Head of caudate nucleus (tissue), 42 donors: ENCODE measurements around the gene KLK3.
"Not testable (repeated sequence)": the region's sequence is repeated elsewhere in the genome, so short reads cannot be mapped to it uniquely, and the experiment has no call there.

Experiments used
- DNase-seq, 42 donors: peaks; one replicate each; pipeline versions ENCODE4 v3.0.0 to v3.0.0-alpha.2; 2020 to 2021; ENCODE audit warnings: mixed read lengths in 7 of 42
- intact Hi-C: fragments of 100-400 bp; cut with DNase I; formaldehyde crosslinking; loops from one replicate; pipeline ENCODE4 v1.15.0; 2022

The KLK3 gene

GRCh38 chr19:50854636-50855410 is at the start of gene KLK3:
Gene KLK3 (plus strand): TSS chr19:50854915. CDS start chr19:50854956, 41 bp downstream.
- no peak for DNase-seq
- intact Hi-C loops, result no loop called here

GRCh38 chr19:50808856-50809255 is 45.9 kb upstream of the KLK3 start:
- intact Hi-C loops, result no loop called here

GRCh38 chr19:50811622-50812238 is 43.0 kb upstream of the KLK3 start:
- intact Hi-C loops, DNase-seq: not testable (repeated sequence)

More at GRCh38 chr19:50808856-50809255, 45.9 kb upstream of the KLK3 start:
- no peak for DNase-seq

GRCh38 chr19:50812474-50812873 is 42.2 kb upstream of the KLK3 start:
- DNase-seq, result no peak
- intact Hi-C loops, result no loop called here

GRCh38 chr19:50814883-50815282 is 39.8 kb upstream of the KLK3 start:
- intact Hi-C loops, result no loop called here
- DNase-seq, result no peak

GRCh38 chr19:50815439-50815838 is 39.3 kb upstream of the KLK3 start:
- intact Hi-C loops, result no loop called here
- no peak for DNase-seq

- intact Hi-C loops, result no loop called here
- peak in 2 of 42 donors; percentile 18 to 31 for DNase-seq
Observed at GRCh38 chr19:50817941-50818858, 36.5 kb upstream of the KLK3 start.

GRCh38 chr19:50818859-50819472 is 35.7 kb upstream of the KLK3 start:
- no peak for DNase-seq
- intact Hi-C loops, result no loop called here

GRCh38 chr19:50819636-50820035 is 35.1 kb upstream of the KLK3 start:
- intact Hi-C loops, result no loop called here
- DNase-seq, result no peak

- no peak for DNase-seq
- intact Hi-C loops, result no loop called here
Observed at GRCh38 chr19:50820086-50820485, 34.6 kb upstream of the KLK3 start.

- DNase-seq, result no peak
- intact Hi-C loops, result no loop called here
Observed at GRCh38 chr19:50820549-50821247, 34.0 kb upstream of the KLK3 start.

GRCh38 chr19:50821248-50821612 is 33.5 kb upstream of the KLK3 start:
- no peak for DNase-seq
- intact Hi-C loops, result no loop called here

GRCh38 chr19:50821622-50822021 is 33.1 kb upstream of the KLK3 start:
- intact Hi-C loops, result no loop called here
- peak in 20 of 42 donors; percentile 7 to 55 (median 31) for DNase-seq

GRCh38 chr19:50822661-50823208 is 32.0 kb upstream of the KLK3 start:
- intact Hi-C loops, result no loop called here
- no peak for DNase-seq

GRCh38 chr19:50823389-50824042 is 31.2 kb upstream of the KLK3 start, which contains the start of gene KLK1:
Gene KLK1 (minus strand): TSS chr19:50823787. CDS start chr19:50823748, 39 bp downstream.
- DNase-seq, result peak in 28 of 42 donors; percentile 19 to 78 (median 38)
- intact Hi-C loops, result no loop called here

- no peak for DNase-seq
- intact Hi-C loops, result no loop called here
Observed at GRCh38 chr19:50826492-50827240, 28.0 kb upstream of the KLK3 start.

- DNase-seq, result no peak
Observed at GRCh38 chr19:50827476-50827875, 27.2 kb upstream of the KLK3 start.

More at GRCh38 chr19:50827476-50827875, 27.2 kb upstream of the KLK3 start:
- intact Hi-C loops, result no loop called here
